ENCODE data around the gene PDCD1LG2.

PDCD1LG2 gene

DNA sequence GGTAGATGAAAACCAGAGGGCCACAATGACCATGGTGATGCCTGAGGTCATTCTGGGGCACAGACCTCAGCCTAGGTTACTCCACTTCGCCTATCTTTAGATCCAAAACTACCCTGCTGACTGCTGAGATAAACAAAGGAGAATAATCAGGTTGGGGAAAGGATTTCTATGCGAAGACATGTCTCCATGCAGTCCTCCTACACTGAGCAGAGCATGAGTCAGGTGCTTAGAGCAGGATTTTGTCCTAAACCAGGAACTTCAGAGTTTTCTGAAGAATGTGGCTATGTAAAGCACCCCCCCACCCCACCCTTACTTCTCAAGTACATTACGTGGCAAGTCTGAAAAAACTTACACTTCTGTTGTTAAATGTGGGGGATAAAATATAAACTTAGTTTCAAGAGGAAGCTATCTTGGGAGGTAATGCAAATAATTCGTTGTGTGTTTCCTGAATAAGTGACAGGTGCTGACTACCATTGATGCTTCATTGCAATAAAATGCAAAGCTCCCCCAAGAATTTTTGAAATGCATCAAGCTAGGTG lies 19.4 kb downstream of the PDCD1LG2 start:
- DNase-seq (ENCODE audit: low read depth, low spot score): no peak

DNA sequence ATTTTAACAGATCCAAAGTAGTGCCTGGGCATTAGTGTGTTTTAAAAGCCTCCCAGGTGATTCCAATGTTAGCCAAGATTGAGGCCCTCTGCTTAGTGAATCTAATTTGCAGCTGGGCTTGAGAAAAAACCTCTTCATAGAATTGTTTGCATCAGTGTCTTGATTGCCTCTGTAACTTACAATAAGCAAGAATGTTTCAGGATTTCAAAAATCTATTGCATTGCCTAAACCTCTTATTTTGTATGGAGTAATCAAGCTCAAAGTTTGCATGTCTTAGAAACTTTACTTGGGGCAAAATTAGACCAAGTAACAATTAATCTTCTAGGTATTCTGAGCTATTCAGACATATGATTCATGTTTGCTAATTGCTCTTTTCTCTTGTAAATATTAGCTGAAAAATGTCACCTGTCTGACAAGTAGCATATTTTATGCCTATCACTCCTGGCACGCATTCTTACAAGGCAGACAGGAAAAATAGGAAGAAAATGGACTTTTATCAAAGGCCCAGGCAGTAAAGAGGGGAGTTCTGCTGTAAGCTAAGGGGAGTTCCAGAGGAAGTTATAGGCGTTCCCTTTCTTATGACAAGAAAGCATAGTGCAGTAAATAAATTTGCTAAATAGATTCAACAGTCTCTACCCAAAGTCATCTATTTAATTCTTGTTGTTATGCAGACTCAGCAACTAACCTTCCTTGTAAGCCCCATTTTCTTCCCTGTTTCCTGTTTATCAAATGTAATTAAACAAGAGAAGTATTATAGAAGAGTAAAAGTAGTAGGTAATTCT lies 21.0 kb downstream of the PDCD1LG2 start:
- no peak for DNase-seq (ENCODE audit: low read depth, low spot score)

DNA sequence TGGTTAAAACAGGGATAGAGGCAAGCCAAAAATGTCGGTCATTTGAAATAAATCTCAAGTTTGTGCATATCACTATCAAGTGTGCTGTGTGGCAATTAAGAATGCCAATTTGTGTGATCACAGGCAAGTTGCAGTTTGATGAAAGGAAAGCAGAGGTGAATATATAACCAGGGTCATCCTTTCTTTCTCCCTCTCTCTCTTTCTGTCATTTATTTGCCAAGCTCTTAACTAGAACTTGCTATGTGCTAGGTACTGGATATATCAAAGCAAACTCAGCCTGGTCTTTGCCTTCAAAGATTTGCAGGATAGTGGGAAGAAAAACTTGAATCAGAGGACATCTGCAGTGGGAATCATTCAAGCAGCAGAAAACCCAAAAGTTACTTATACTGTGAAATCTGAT lies 22.0 kb downstream of the PDCD1LG2 start:
- DNase-seq (ENCODE audit: low read depth, low spot score): no peak

DNA sequence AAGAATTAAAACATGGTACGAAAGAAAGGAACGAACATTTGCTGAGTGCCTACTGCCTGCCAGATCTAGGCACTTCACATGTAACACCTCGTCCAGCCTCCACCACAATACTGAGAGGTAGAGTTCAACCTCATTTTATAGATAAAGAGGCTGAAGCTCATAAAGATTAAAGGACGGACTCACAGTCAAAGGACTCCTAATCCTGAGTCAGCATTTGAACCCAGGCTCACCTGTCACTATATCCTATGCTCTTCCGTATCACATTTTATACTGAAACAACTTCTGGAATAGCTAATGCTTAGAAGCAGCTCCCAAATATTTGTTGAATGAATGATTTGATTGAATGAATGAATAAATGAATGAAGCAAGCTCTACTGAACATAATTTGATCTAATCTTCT lies 22.5 kb downstream of the PDCD1LG2 start:
- no peak for DNase-seq (ENCODE audit: low read depth, low spot score)

GRCh38 chr9:5536684-5537083 lies 26.4 kb downstream of the PDCD1LG2 start:
- DNase-seq (ENCODE audit: low read depth, low spot score): no peak

DNA sequence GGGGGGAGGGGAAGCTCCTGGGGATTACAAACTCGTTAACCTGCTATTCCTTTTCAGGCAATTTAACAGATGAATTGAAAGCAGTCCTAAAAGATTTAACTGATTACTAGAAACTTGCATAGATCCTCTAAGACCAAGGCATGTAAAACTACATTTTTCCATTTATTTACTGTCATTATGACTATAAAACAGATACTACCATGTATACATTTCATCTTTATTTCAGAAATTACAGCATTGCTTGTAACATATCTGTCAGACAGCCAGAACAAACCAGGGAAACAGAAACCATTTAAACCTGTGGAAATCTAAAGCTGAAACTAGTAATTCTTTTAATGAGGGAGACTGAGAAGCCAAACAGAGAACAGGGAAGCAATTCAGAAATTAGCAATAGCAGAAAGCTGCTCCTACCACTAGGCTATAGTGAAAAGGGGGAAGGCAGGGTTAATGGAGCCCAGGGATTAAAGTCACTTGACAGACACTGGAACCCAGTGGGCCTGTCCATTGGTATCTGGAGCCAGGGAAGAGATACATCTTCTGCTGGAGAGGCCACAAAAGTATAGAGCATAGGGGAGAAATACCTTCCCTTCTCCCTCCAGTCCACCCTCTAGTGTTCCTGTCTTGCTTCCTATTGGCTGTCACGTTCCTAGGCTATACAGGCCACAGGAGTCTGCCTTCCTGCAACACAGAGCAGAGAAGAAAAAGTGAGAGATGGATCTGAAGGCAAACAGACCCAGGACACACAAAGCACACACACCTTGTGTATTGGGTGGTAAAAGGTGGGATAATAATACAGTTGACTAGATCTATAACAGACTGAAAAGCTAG lies 33.8 kb downstream of the PDCD1LG2 start:
- no peak for DNase-seq (ENCODE audit: low read depth, low spot score)

DNA sequence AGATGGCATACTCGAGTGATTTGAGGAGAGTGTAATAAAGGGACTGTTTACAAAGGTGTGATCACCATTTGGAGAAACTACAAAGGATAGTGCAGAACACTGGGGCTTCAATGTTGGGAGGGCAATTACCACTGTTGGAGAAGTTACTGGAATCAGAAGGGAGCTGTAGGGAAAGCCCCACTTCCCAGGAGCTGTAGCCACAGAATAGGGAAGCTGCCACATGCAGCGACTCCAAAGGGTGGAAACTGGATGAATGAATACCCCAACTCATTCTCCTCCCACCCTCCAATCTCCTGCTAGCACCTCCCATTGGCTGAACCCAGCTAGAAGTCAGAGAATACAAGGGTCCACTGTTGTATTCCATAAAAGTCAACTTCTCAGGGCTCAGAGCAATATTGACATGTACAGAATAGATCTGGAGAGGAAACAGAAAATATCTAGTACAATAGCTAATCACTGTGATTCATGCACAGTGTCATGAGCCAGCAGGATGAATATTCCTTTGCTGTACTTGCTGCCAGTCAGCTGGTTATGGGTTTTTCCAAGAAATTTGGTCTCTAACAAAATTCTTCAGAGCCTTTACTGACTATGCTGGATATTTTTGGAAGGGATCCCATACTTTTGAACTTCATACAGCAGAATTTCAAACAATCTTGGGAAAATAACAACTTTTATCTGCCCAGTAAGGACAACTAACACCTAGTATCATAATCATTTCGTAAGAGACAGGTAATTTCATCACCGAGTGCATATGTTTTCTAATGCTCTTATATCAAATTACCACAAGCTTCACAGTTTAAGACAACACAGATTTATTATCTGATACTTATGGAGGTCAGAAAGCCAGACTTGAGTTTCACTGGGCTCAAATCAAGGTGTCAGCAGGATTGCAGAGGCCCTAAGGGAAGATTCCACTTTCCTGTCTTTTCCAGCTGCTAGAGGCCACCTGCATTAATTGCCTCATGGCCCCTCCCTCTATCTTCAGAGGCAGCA lies 39.6 kb downstream of the PDCD1LG2 start:
- DNase-seq (ENCODE audit: low read depth, low spot score): no peak

DNA sequence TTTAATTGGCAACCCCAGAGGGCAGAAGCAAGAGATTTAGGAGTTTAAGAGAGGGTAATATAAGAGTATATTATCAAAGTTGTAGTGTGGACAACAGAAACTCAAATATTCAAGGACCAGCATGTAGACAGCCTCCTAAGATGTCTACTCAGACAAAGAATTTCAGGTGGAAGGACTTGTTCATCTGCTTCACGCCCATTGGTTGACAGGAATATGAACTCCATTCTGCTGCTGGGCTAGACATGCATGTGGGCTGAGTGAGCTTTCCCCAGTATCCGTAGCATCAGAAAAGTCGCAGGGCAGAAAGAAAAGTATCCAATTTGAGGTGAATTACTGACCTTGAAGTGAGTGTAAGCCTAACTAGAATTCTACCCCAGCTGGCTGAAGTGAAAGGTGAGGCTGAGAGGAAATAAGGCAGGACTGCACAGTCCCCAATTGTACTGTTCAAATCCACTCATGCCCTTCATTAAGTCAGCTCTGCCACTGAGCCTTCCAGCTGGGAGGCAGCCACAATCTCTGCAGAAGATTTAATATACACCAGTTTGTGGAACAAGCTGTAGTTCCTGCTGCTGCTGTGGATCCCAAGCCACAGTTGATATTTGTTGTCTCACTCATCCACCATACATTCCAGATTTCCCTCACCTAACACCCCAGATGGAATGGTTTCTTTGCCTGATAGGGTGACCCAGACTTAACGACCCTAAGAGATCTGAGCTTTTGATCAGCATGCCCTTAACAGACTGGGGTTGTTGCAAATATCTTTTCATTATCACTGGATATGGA lies 41.2 kb downstream of the PDCD1LG2 start:
- no peak for DNase-seq (ENCODE audit: low read depth, low spot score)

DNA sequence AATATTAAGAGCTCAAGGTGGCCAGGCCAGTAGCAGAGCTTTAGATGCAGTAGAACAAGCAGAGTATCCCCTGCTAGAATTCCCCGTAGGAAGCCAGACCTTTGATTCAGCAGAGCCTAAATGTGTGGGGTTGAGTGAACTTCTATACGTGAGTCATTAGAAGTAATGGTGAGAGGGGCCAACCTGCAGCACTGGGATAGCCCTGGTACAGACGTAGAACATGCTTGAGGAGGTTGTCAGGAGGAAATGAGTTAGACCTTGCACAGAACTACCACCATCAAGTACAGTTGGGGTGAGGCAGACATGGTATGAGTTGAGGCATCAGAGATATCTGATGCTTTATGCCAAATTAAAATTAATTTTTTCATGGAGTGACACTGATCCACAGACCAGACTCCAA lies 42.0 kb downstream of the PDCD1LG2 start:
- DNase-seq (ENCODE audit: low read depth, low spot score): no peak

- no peak for DNase-seq (ENCODE audit: low read depth, low spot score)
Measured at GRCh38 chr9:5553211-5553610, 42.9 kb downstream of the PDCD1LG2 start.

GRCh38 chr9:5554254-5554653 lies 43.9 kb downstream of the PDCD1LG2 start:
- no peak for DNase-seq (ENCODE audit: low read depth, low spot score)

GRCh38 chr9:5556101-5556705 lies 45.9 kb downstream of the PDCD1LG2 start:
- no peak for DNase-seq (ENCODE audit: low read depth, low spot score)

GRCh38 chr9:5557606-5558587 lies 47.6 kb downstream of the PDCD1LG2 start:
- DNase-seq (ENCODE audit: low read depth, low spot score): no peak

DNA sequence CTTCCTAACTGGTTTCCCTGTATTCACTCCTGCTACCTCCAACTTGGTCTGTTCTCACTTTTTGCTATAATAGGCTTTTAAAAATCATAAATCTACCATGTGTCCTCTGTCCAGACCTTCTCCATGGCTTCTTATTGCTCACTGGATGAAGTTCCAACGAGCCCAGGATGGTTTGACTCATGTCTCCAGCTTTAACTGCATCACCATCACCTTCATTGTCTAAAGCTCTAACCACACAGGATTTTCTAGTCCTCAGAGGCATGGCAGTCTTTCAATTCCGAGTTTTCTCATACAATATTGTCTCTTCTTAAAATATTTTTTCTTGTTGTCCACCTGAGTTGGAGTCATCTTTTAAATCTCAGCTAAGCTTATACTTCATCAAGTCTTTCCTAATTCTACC lies 49.3 kb downstream of the PDCD1LG2 start:
- DNase-seq (ENCODE audit: low read depth, low spot score): no peak

DNA sequence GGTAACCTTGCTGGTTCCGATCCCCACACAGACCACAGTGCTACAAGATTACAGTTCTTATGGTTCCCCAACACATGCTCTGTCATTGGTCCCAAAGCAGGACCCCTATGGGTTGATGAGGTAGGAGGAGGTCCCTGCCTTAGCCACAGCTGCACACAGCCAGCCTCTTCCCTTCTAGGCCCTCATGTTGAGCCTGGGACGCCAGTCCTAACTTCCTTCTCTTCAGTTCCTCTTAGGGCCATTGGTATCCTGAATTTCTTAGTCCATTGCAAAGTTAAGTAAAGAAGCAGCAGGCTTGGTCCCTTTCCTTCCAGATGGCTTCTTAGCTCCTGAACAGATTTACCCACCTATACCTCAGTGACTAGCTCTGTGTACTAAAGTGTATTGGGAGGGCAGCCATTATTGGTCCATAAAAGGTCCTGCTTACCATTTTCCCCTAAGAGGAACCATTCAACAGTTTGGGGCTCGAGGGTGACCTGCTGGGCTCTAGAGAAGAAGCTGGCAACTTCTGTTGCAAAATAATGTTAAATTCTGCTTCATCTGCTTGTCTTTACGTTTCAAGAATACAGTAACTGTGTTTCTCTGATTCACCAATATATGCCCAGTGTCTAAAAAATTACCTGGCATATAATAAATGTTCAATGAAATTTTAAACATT lies 50.2 kb downstream of the PDCD1LG2 start:
- DNase-seq (ENCODE audit: low read depth, low spot score): no peak

- DNase-seq (ENCODE audit: low read depth, low spot score): no peak
Measured at GRCh38 chr9:5561828-5562488, 51.6 kb downstream of the PDCD1LG2 start.

- DNase-seq (ENCODE audit: low read depth, low spot score): no peak
Measured at GRCh38 chr9:5562806-5563416, 52.6 kb downstream of the PDCD1LG2 start.

GRCh38 chr9:5563417-5563815 lies 53.1 kb downstream of the PDCD1LG2 start:
- DNase-seq (ENCODE audit: low read depth, low spot score): no peak

All from iPS DF 19.7 (cell line).